ENCODE measurements around the gene MRE11.

- no peak for TF ChIP-seq POLR2A (IDR thresholded peaks at IDR 0.05; ENCODE audit: low read depth, low read length)
- TF ChIP-seq POLR2AphosphoS5 (IDR thresholded peaks at IDR 0.05; ENCODE audit: low read depth, low read length), result no peak
- TF ChIP-seq TAF1 (IDR thresholded peaks at IDR 0.05; ENCODE audit: low read depth, low read length), result no peak
- TF ChIP-seq SPI1 (IDR thresholded peaks at IDR 0.05; ENCODE audit: low read depth, low read length), result no peak
- TF ChIP-seq PAX5 (IDR thresholded peaks at IDR 0.05; ENCODE audit: insufficient read depth, low read length, severe bottlenecking), result no peak
- no peak for TF ChIP-seq POU2F2 (IDR thresholded peaks at IDR 0.05; ENCODE audit: low read depth, low read length)
Measured at GRCh38 chr11:94424011-94424410, 69.6 kb downstream of the MRE11 start.

All from GM12891 (cell line).